Karpas-422 (cell line): ENCODE data around the gene CUL5. TPM values are rescaled to one million over a fixed set of nuclear protein-coding genes. Genes with fewer than 3 reads are reported as not detected.
"Not testable (repeated sequence)": the region's sequence is repeated elsewhere in the genome, so short reads cannot be mapped to it uniquely, and the experiment has no call there.

Experiments
- DNase-seq: peaks from one replicate; pipeline ENCODE4 v3.0.0-alpha.2; 2015
- H2AFZ ChIP-seq: fragments of 200-600 bp; sonication (generic); 2 replicates; pipeline ENCODE4 v1.6.1; 2014; ENCODE audit warnings: antibody characterized with exemption, low read length, mixed read lengths
- H3K27ac ChIP-seq: fragments of 200-600 bp; sonication (generic); 2 replicates; pipeline ENCODE4 v1.5.1; 2014; ENCODE audit warnings: mild to moderate bottlenecking, low read length, moderate library complexity
- H3K27me3 ChIP-seq: fragments of 200-600 bp; sonication (generic); 2 replicates; pipeline ENCODE4 v1.6.1; 2014; ENCODE audit warnings: low read length, mixed read lengths
- H3K36me3 ChIP-seq: fragments of 200-600 bp; sonication (generic); 2 replicates; pipeline ENCODE4 v1.6.1; 2014; ENCODE audit warnings: low read length, mixed read lengths; ENCODE audit not compliant: insufficient read depth
- H3K4me1 ChIP-seq: fragments of 200-600 bp; sonication (generic); 2 replicates; pipeline ENCODE4 v1.6.1; 2014; ENCODE audit warnings: mild to moderate bottlenecking, low read length, mixed read lengths
- H3K4me2 ChIP-seq: fragments of 200-600 bp; sonication (generic); 2 replicates; pipeline ENCODE4 v1.6.1; 2014; ENCODE audit warnings: low read length, low read depth, mild to moderate bottlenecking; ENCODE audit not compliant: poor library complexity, severe bottlenecking
- H3K4me3 ChIP-seq: fragments of 200-600 bp; sonication (generic); 2 replicates; pipeline ENCODE4 v1.5.1; 2014; ENCODE audit warnings: mild to moderate bottlenecking, antibody characterized with exemption, low read length, mixed read lengths
- H3K79me2 ChIP-seq: fragments of 200-600 bp; sonication (generic); 2 replicates; pipeline ENCODE4 v1.6.1; 2014; ENCODE audit warnings: mild to moderate bottlenecking, low read length, mixed read lengths
- H3K9ac ChIP-seq: fragments of 200-600 bp; sonication (generic); 2 replicates; pipeline ENCODE4 v1.6.0; 2014; ENCODE audit warnings: low read length
- H3K9me2 ChIP-seq: fragments of 200-600 bp; sonication (generic), shearing (Covaris generic); replicated peaks from 2 replicates; pipeline ENCODE4 v1.6.0; 2014; ENCODE audit warnings: mild to moderate bottlenecking, low read length, moderate library complexity; ENCODE audit not compliant: insufficient read depth
- H3K9me3 ChIP-seq: fragments of 300-700, 200-600 bp; sonication (generic); 2 replicates; pipeline ENCODE4 v1.6.1; 2014; ENCODE audit warnings: low read length, mixed read lengths
- H4K20me1 ChIP-seq: fragments of 200-600 bp; sonication (generic); 2 replicates; pipeline ENCODE4 v1.6.1; 2014; ENCODE audit warnings: mild to moderate bottlenecking, antibody characterized with exemption, low read length, low read depth; ENCODE audit not compliant: insufficient read depth
- total RNA-seq: library from RNA; depleted of rRNA; stranded (reverse); fragments of >200 nt; shearing (Covaris generic); gene quantifications from 2 replicates; pipeline ENCODE4 v1.2.3, GENCODE V29; 2014; ENCODE audit warnings: low replicate concordance

Gene CUL5
- total RNA-seq, 1 experiment from 2014 or later, result 79.9 TPM

GRCh38 chr11:108028822-108029441, 20.2 kb downstream of the CUL5 start:
- Histone ChIP-seq H3K79me2 (peaks cover 100% of the 10 kb centered on the region), H3K36me3 (peaks cover 27% of the 10 kb centered on the region), H4K20me1 (peaks cover 28% of the 10 kb centered on the region)
- not testable (repeated sequence) for H3K27ac ChIP-seq, H2AFZ ChIP-seq, H3K27me3 ChIP-seq, H3K9ac ChIP-seq, H3K4me2 ChIP-seq, DNase-seq, H3K9me3 ChIP-seq, H3K4me3 ChIP-seq, H3K9me2 ChIP-seq, H3K4me1 ChIP-seq

GRCh38 chr11:108031604-108032003, 22.9 kb downstream of the CUL5 start:
- Histone ChIP-seq H3K36me3 (peaks cover 44% of the 10 kb centered on the region), H4K20me1 (peaks cover 21% of the 10 kb centered on the region; the same call in 1 of the 2 replicates), H3K79me2 (peaks cover 100% of the 10 kb centered on the region)
- H3K27me3 ChIP-seq, H3K9me3 ChIP-seq, H3K9me2 ChIP-seq, DNase-seq, H3K4me2 ChIP-seq, H3K9ac ChIP-seq, H2AFZ ChIP-seq, H3K4me1 ChIP-seq, H3K4me3 ChIP-seq, H3K27ac ChIP-seq: not testable (repeated sequence)

GRCh38 chr11:108032800-108033199, 24.1 kb downstream of the CUL5 start:
- no peaks in the 10 kb centered on the region for H3K9me2 ChIP-seq
- H3K27ac ChIP-seq, result no peak overlapping the region
- H3K79me2 ChIP-seq, result peaks cover 100% of the 10 kb centered on the region
- peaks cover 56% of the 10 kb centered on the region for H3K36me3 ChIP-seq
- no peaks in the 10 kb centered on the region for H3K4me1 ChIP-seq
- H3K9ac ChIP-seq, result no peak overlapping the region
- no peak overlapping the region for H2AFZ ChIP-seq
- no peak overlapping the region for H3K4me3 ChIP-seq
- H3K9me3 ChIP-seq, result no peaks in the 10 kb centered on the region
- H4K20me1 ChIP-seq, result peaks cover 21% of the 10 kb centered on the region; the same call in 1 of the 2 replicates
- H3K27me3 ChIP-seq, result no peaks in the 10 kb centered on the region
- DNase-seq, result no peak
- H3K4me2 ChIP-seq, result no peak overlapping the region

- no peak overlapping the region for H3K27ac ChIP-seq
- DNase-seq, result no peak
- H3K4me2 ChIP-seq, result no peak overlapping the region
- peaks cover 57% of the 10 kb centered on the region for H3K36me3 ChIP-seq
- no peak overlapping the region for H2AFZ ChIP-seq
- peaks cover 100% of the 10 kb centered on the region for H3K79me2 ChIP-seq
- H3K4me1 ChIP-seq, result no peaks in the 10 kb centered on the region
- no peaks in the 10 kb centered on the region for H3K27me3 ChIP-seq
- no peak overlapping the region for H3K4me3 ChIP-seq
- H3K9me2 ChIP-seq, result no peaks in the 10 kb centered on the region
- H3K9me3 ChIP-seq, result no peaks in the 10 kb centered on the region
- peaks cover 21% of the 10 kb centered on the region; the same call in 1 of the 2 replicates for H4K20me1 ChIP-seq
- no peak overlapping the region for H3K9ac ChIP-seq
Measured at GRCh38 chr11:108034034-108034433, 25.3 kb downstream of the CUL5 start.

GRCh38 chr11:108034952-108035351, 26.3 kb downstream of the CUL5 start:
- peaks cover 100% of the 10 kb centered on the region for H3K79me2 ChIP-seq
- no peak overlapping the region for H3K27ac ChIP-seq

GRCh38 chr11:108035690-108036089, 27.0 kb downstream of the CUL5 start:
- no peak for DNase-seq
- no peaks in the 10 kb centered on the region for H3K4me1 ChIP-seq
- no peak overlapping the region for H2AFZ ChIP-seq
- H3K9ac ChIP-seq, result no peak overlapping the region
- peaks cover 55% of the 10 kb centered on the region for H3K36me3 ChIP-seq
- H3K4me3 ChIP-seq, result no peak overlapping the region
- H3K4me2 ChIP-seq, result no peak overlapping the region
- no peaks in the 10 kb centered on the region for H3K27me3 ChIP-seq
- H3K27ac ChIP-seq, result no peak overlapping the region
- H3K9me2 ChIP-seq, result no peaks in the 10 kb centered on the region
- H3K79me2 ChIP-seq, result peaks cover 100% of the 10 kb centered on the region
- peaks cover 18% of the 10 kb centered on the region; the same call in 1 of the 2 replicates for H4K20me1 ChIP-seq
- no peaks in the 10 kb centered on the region for H3K9me3 ChIP-seq

More at GRCh38 chr11:108034952-108035351, 26.3 kb downstream of the CUL5 start:
- Histone ChIP-seq H3K9ac (no peak overlapping the region), H3K9me2 (no peaks in the 10 kb centered on the region), H2AFZ (no peak overlapping the region), H3K27me3 (no peaks in the 10 kb centered on the region), H3K36me3 (peaks cover 60% of the 10 kb centered on the region), H3K9me3 (no peaks in the 10 kb centered on the region), H3K4me3 (no peak overlapping the region), H3K4me2 (no peak overlapping the region), H4K20me1 (peaks cover 21% of the 10 kb centered on the region; the same call in 1 of the 2 replicates), H3K4me1 (no peaks in the 10 kb centered on the region)
- DNase-seq, result no peak

GRCh38 chr11:108037211-108037610, 28.5 kb downstream of the CUL5 start:
- Histone ChIP-seq H3K4me3 (no peak overlapping the region), H3K36me3 (peaks cover 53% of the 10 kb centered on the region; the same call in 1 of the 2 replicates), H2AFZ (no peak overlapping the region), H3K27ac (no peak overlapping the region), H3K4me1 (no peaks in the 10 kb centered on the region), H4K20me1 (peaks cover 11% of the 10 kb centered on the region; the same call in 1 of the 2 replicates), H3K4me2 (no peak overlapping the region), H3K9me2 (no peaks in the 10 kb centered on the region), H3K9me3 (no peaks in the 10 kb centered on the region), H3K9ac (no peak overlapping the region), H3K79me2 (peaks cover 100% of the 10 kb centered on the region), H3K27me3 (no peaks in the 10 kb centered on the region)
- DNase-seq, result no peak

- Histone ChIP-seq H3K4me2 (no peak overlapping the region), H3K27me3 (no peaks in the 10 kb centered on the region), H4K20me1 (peaks cover 10% of the 10 kb centered on the region; the same call in 1 of the 2 replicates), H3K9ac (no peak overlapping the region), H3K4me3 (no peak overlapping the region), H3K36me3 (peaks cover 53% of the 10 kb centered on the region; the same call in 1 of the 2 replicates), H2AFZ (no peak overlapping the region), H3K9me3 (no peaks in the 10 kb centered on the region), H3K27ac (no peak overlapping the region), H3K79me2 (peaks cover 100% of the 10 kb centered on the region), H3K4me1 (no peaks in the 10 kb centered on the region), H3K9me2 (no peaks in the 10 kb centered on the region)
- DNase-seq, result no peak
Measured at GRCh38 chr11:108037636-108038035, 28.9 kb downstream of the CUL5 start.
